Activated naive CD8-positive, alpha-beta T cell (primary cell): ENCODE data around the gene PARP9.

Experiments used
- H3K27ac Mint-ChIP-seq: one replicate; pipeline ENCODE4 v1.8.0; 2021; ENCODE audit warnings: mixed read lengths
- H3K27me3 Mint-ChIP-seq: one replicate; pipeline ENCODE4 v1.8.0; 2021; ENCODE audit warnings: mixed read lengths
- H3K36me3 Mint-ChIP-seq: one replicate; pipeline ENCODE4 v1.8.0; 2021; ENCODE audit warnings: mixed read lengths
- H3K4me1 Mint-ChIP-seq: one replicate; pipeline ENCODE4 v1.8.0; 2021; ENCODE audit warnings: low read depth, mixed read lengths
- H3K4me3 Mint-ChIP-seq: one replicate; pipeline ENCODE4 v1.8.0; 2021; ENCODE audit warnings: mild to moderate bottlenecking, mixed read lengths
- H3K9me3 Mint-ChIP-seq: one replicate; pipeline ENCODE4 v1.8.0; 2021; ENCODE audit warnings: low read depth, mixed read lengths

The PARP9 gene

GRCh38 chr3:122564155-122564912 lies at the start of gene PARP9, which contains the start of gene DTX3L:
Gene PARP9 (minus strand): TSS chr3:122564300. CDS start chr3:122559620, 4,680 bp downstream.
Gene DTX3L (plus strand): TSS chr3:122564338. CDS start chr3:122564427, 89 bp downstream.
- H3K36me3 Mint-ChIP-seq, result peaks cover 15% of the 10 kb centered on the region

GRCh38 chr3:122612696-122613095 lies 48.6 kb upstream of the PARP9 start:
- Mint-ChIP-seq H3K27ac (peak overlapping the region; percentile 34), H3K27me3 (no peaks in the 10 kb centered on the region), H3K36me3 (peaks cover 18% of the 10 kb centered on the region), H3K4me3 (no peak overlapping the region), H3K9me3 (no peaks in the 10 kb centered on the region), H3K4me1 (peaks cover 19% of the 10 kb centered on the region)

More at GRCh38 chr3:122564155-122564912, at the start of gene PARP9, which contains the start of gene DTX3L:
- H3K27ac Mint-ChIP-seq, result peak within 1 kb of the TSS; percentile 99
- H3K4me1 Mint-ChIP-seq, result peaks cover 73% of the 10 kb centered on the region
- no peaks in the 10 kb centered on the region for H3K27me3 Mint-ChIP-seq
- H3K4me3 Mint-ChIP-seq, result peak within 1 kb of the TSS; percentile 97
- no peaks in the 10 kb centered on the region for H3K9me3 Mint-ChIP-seq

- Mint-ChIP-seq H3K36me3 (peaks cover 15% of the 10 kb centered on the region), H3K9me3 (no peaks in the 10 kb centered on the region), H3K27ac (peak overlapping the region; percentile 89), H3K27me3 (no peaks in the 10 kb centered on the region), H3K4me1 (peaks cover 19% of the 10 kb centered on the region), H3K4me3 (peak overlapping the region; percentile 21)
Measured at GRCh38 chr3:122609798-122610559, 45.9 kb upstream of the PARP9 start.

- Mint-ChIP-seq H3K27ac (peak overlapping the region; percentile 89), H3K4me3 (no peak overlapping the region), H3K36me3 (peaks cover 17% of the 10 kb centered on the region), H3K27me3 (no peaks in the 10 kb centered on the region), H3K4me1 (peaks cover 19% of the 10 kb centered on the region), H3K9me3 (no peaks in the 10 kb centered on the region)
Measured at GRCh38 chr3:122608916-122609315, 44.8 kb upstream of the PARP9 start.

- Mint-ChIP-seq H3K4me1 (peaks cover 22% of the 10 kb centered on the region), H3K27me3 (no peaks in the 10 kb centered on the region), H3K4me3 (no peak overlapping the region), H3K27ac (peak overlapping the region; percentile 5), H3K9me3 (no peaks in the 10 kb centered on the region), H3K36me3 (peaks cover 18% of the 10 kb centered on the region)
Measured at GRCh38 chr3:122606330-122606729, 42.2 kb upstream of the PARP9 start.

GRCh38 chr3:122603056-122603455 lies 39.0 kb upstream of the PARP9 start:
- Mint-ChIP-seq H3K4me1 (peaks cover 5% of the 10 kb centered on the region), H3K27me3 (no peaks in the 10 kb centered on the region), H3K27ac (no peak overlapping the region), H3K36me3 (peaks cover 12% of the 10 kb centered on the region), H3K4me3 (no peak overlapping the region), H3K9me3 (no peaks in the 10 kb centered on the region)

- Mint-ChIP-seq H3K27me3 (no peaks in the 10 kb centered on the region), H3K27ac (no peak overlapping the region)
Measured at GRCh38 chr3:122602011-122602710, 38.1 kb upstream of the PARP9 start.

GRCh38 chr3:122598556-122598955 lies 34.5 kb upstream of the PARP9 start:
- Mint-ChIP-seq H3K4me1 (peaks cover 3% of the 10 kb centered on the region), H3K4me3 (no peak overlapping the region), H3K27me3 (no peaks in the 10 kb centered on the region), H3K9me3 (peaks cover 4% of the 10 kb centered on the region), H3K36me3 (peaks cover 17% of the 10 kb centered on the region), H3K27ac (no peak overlapping the region)

More at GRCh38 chr3:122602011-122602710, 38.1 kb upstream of the PARP9 start:
- Mint-ChIP-seq H3K4me1 (peaks cover 5% of the 10 kb centered on the region), H3K9me3 (no peaks in the 10 kb centered on the region), H3K36me3 (peaks cover 12% of the 10 kb centered on the region), H3K4me3 (no peak overlapping the region)

- H3K9me3 Mint-ChIP-seq, result peaks cover 4% of the 10 kb centered on the region
- peaks cover 17% of the 10 kb centered on the region for H3K36me3 Mint-ChIP-seq
- H3K4me1 Mint-ChIP-seq, result peaks cover 2% of the 10 kb centered on the region
- H3K27ac Mint-ChIP-seq, result no peak overlapping the region
- H3K27me3 Mint-ChIP-seq, result no peaks in the 10 kb centered on the region
- no peak overlapping the region for H3K4me3 Mint-ChIP-seq
Measured at GRCh38 chr3:122598151-122598550, 34.1 kb upstream of the PARP9 start.

GRCh38 chr3:122594025-122594424 lies 29.9 kb upstream of the PARP9 start:
- H3K27me3 Mint-ChIP-seq, result no peaks in the 10 kb centered on the region
- peaks cover 3% of the 10 kb centered on the region for H3K4me1 Mint-ChIP-seq
- H3K9me3 Mint-ChIP-seq, result peaks cover 4% of the 10 kb centered on the region
- H3K27ac Mint-ChIP-seq, result no peak overlapping the region
- H3K36me3 Mint-ChIP-seq, result peaks cover 15% of the 10 kb centered on the region
- no peak overlapping the region for H3K4me3 Mint-ChIP-seq

- H3K27ac Mint-ChIP-seq, result no peak overlapping the region
- H3K9me3 Mint-ChIP-seq, result no peaks in the 10 kb centered on the region
- no peak overlapping the region for H3K4me3 Mint-ChIP-seq
- H3K4me1 Mint-ChIP-seq, result peaks cover 19% of the 10 kb centered on the region
- H3K27me3 Mint-ChIP-seq, result no peaks in the 10 kb centered on the region
- peaks cover 9% of the 10 kb centered on the region for H3K36me3 Mint-ChIP-seq
Measured at GRCh38 chr3:122590610-122591009, 26.5 kb upstream of the PARP9 start.

GRCh38 chr3:122589297-122589696 lies 25.2 kb upstream of the PARP9 start:
- no peaks in the 10 kb centered on the region for H3K27me3 Mint-ChIP-seq
- H3K36me3 Mint-ChIP-seq, result peaks cover 7% of the 10 kb centered on the region
- no peak overlapping the region for H3K27ac Mint-ChIP-seq
- peaks cover 25% of the 10 kb centered on the region for H3K4me1 Mint-ChIP-seq
- no peak overlapping the region for H3K4me3 Mint-ChIP-seq
- H3K9me3 Mint-ChIP-seq, result no peaks in the 10 kb centered on the region

GRCh38 chr3:122587572-122587971 lies 23.5 kb upstream of the PARP9 start:
- Mint-ChIP-seq H3K36me3 (peaks cover 15% of the 10 kb centered on the region), H3K4me3 (no peak overlapping the region), H3K4me1 (peaks cover 33% of the 10 kb centered on the region), H3K27ac (no peak overlapping the region), H3K27me3 (no peaks in the 10 kb centered on the region), H3K9me3 (peaks cover 11% of the 10 kb centered on the region)

- no peak overlapping the region for H3K4me3 Mint-ChIP-seq
- peaks cover 33% of the 10 kb centered on the region for H3K4me1 Mint-ChIP-seq
- peaks cover 17% of the 10 kb centered on the region for H3K9me3 Mint-ChIP-seq
- H3K36me3 Mint-ChIP-seq, result peaks cover 21% of the 10 kb centered on the region
- H3K27ac Mint-ChIP-seq, result no peak overlapping the region
- H3K27me3 Mint-ChIP-seq, result no peaks in the 10 kb centered on the region
Measured at GRCh38 chr3:122586773-122587485, 22.8 kb upstream of the PARP9 start.
